Activated CD4-positive, alpha-beta T cell treated with anti-CD3 and anti-CD28 coated beads, Interleukin-2, amount 50 U/mL, for 1 hour (primary cell): Measurements from ENCODE around the gene ANGPTL7.

Experiments used
- DNase-seq: peaks from one replicate; pipeline ENCODE4 v3.0.0-alpha.2; 2020

Gene ANGPTL7

DNA sequence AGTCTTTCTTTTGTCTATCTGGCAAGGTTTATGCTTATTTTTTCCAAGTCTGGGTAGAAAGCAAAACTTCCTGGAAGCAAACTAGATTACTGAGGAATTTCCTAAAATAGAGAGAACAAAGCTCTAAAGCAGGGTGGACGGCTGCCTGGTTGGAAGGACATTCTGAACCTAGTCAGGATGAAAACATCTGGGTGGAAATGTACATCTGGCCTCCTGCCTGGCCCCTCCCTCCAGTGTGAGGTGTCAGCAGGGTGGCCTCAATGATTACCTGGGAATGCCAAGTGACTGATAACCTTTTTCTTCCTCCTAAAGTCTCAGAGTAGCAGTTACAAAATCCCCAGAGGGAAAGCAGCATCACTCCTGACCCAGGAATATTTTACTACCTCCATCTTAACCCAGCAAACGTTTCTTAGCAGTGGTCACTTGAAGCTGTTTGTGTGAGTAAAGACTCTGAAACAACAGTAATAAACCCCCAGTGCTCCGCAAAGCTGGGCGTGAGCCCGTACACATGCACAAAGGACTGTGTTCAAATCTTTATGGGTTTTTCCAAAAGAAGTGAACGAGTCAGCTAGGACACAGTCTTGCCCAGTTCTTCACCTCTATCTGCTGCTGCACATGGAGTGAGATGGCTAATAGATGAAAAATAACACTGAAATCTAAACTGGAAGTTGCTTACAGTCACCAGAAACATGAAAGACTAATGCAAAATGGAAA lies 18.9 kb downstream of the ANGPTL7 start:
- DNase-seq = no peak

DNA sequence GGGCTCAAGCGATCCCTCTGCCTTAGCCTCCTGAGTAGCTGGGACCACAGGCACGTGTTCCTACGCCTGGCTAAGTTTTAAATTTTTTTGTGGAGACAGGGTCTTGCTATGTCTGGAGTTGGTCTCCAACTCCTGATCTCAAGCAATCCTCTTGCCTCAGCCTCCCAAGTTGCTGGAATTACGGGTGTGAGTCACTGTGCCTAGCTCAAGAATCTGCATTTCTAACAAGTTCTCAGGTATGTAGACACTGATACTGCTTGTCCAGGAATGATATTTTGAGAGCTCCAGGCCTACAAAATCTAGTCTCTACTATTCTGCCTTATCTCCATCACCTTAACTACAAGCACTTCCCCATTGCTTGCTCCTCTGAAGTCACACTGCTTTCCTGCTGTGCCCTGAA lies 22.3 kb downstream of the ANGPTL7 start:
- DNase-seq = no peak

DNA sequence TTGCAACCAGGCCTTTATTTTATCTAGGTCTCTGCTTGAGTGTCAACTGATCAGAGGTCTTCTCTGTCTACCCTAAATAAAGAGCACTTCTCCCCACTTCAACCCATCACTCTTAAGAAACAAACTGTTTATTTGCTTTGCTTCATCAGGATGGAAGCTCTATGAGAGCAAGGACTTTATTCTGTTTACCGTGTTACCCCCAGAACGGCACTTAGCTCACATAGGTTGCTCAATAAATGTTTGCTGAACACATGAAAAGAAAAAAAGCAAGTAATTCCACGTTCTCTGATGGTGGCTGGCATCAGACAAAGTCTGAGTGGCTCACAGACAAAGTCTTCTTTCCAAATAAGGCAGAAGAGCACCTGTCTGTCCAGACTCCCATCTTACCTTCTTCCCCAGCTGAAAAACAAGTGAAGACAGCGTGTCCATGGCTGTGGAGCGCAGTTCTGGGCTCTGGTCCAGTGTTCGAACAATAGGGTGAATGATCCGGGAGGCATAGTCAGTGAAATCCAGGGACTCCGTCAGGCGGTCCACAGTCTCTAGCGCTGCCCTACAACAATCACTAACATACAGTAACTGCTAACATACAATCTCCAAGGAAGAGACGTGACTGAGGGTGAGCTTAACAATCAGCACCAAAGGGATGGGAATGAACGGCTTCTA lies 22.9 kb downstream of the ANGPTL7 start:
- no peak for DNase-seq

DNA sequence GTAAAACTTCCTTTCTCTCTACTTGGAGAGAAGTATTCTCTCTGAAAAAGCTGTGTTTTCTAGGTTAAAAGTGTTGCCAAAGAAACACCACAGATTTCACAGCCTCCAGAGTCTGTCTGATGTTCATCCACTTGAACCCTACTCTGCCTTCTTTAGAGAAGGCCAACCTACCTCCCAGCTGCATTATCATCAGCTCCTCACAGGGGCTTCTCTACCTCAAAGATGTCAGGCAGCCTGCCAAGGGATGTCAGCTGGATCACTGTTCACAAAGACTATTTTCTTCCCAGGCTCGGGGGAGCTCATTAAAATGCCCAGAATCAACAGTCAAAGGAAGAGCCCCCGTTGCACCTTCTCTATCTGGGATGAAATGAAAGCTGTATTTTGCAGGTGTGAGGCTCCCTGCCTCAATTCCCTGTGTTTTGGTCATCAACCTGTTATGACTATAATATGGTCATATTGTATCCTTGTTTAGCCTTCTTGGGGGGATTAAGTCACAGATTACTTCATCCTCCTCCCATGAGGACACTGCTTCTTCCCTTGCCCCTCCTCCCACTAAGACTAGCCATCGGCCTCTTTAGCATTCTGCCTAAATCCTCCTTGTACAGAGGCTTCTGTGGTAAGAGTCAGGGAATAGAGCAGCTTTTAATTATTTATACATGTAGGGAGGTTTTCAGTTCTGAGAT lies 25.7 kb downstream of the ANGPTL7 start:
- no peak for DNase-seq

DNA sequence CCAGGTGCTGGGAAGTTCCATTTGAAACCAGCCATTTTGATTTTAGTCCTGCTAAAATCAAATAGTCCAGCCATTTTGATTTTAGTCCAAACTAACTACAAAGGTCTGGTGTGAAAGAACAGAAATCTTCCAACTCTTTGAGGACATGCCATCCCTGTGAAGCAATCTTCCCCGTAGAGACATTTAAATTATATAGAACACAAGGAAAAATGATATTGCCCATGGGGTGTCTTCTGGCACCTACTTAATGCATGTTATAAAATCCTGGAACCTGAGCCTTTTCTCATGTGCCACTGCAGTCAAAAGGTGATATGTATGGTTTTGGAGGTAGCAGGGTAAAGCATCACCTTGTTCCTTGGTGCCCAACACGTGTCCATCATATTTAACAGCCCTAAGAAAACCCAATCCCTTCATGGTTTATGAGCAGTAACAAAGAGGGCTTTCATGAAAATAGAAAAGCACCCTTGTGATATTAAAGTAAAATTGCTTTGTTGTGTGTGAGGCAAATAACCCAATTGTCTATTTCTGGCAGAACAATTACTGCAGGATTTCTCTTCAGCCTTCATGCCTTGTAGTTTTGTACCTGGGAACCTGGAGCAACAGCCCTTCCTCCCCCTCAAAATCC lies 26.3 kb downstream of the ANGPTL7 start:
- DNase-seq = no peak

DNA sequence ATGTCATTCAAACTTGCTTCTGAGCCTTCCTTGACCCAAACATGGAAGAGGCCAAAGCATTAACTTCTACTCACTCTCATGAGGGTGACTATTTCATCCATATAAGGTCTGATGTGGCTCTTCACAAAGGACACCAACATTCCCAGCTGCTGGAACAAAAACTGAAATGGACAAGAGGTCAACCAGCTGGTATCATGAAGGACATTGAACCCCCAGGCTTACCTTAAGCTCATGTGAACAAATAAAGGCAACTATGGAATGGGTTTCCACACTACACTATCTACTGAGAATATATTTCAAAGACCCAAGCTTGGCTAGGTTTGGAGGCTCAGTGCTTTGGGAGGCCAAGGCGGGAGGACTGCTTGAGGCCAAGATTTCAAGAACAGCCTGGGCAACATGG lies 26.9 kb downstream of the ANGPTL7 start:
- DNase-seq = no peak

DNA sequence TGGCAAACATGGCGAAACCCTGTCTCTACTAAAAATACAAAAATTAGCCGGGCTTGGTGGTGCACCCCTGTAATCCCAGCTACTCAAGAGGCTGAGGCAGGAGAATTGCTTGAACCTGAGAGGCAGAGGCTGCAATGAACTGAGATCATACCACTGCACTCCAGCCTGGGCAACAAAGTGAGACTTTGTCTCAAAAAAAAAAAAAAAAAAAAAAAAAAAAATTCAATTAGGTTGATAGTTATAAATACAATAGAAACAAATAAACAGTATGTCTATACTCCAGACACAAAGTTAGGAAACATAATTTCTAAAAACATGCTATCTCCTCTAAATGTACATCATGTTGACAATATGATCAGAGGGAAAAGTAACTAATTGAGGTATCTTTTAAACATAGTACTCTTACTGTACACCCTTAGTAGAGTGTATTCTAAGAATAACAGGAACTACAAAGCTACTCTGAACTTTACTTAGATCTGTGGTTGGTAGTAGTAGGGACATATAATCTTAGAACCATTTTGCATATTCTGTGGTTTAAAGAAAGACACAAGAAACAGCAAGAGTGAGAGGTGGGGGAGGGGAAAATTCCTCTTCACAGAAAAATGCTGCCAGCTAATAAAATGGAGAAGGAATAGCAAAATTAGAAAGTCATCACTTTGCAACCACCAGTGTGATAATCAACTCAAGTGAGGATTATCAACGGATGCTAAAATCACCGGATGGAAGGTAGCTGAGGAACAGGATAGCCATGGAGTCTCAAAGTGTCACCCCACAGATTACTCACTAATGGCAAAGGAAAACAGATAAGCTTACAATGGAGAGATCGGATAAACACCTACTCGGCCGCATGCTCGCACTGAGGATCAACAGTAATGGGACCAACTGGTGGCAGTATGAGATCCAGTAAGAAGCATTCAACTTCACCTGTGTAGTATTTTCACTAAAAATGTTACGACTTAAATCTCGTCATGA lies 38.2 kb downstream of the ANGPTL7 start:
- DNase-seq = no peak

DNA sequence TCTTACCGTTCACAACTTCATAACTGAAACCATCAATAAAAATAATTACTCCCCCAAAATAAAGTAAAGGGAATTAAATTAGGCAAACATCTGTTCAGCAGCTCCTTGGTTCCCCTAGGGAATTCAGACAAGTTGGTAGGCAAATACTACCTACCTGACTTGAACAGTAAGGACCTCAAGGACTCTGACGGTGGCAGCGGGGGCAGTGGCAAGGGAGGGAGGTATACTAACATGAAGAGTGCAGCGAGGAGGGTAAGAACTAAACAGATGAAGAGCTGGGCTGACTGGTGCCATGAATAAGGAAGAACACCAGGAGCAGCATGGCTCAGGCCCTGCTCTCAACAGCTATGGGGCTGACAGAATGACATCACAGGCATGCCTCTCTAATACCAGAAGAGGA lies 40.0 kb downstream of the ANGPTL7 start:
- DNase-seq = no peak

DNA sequence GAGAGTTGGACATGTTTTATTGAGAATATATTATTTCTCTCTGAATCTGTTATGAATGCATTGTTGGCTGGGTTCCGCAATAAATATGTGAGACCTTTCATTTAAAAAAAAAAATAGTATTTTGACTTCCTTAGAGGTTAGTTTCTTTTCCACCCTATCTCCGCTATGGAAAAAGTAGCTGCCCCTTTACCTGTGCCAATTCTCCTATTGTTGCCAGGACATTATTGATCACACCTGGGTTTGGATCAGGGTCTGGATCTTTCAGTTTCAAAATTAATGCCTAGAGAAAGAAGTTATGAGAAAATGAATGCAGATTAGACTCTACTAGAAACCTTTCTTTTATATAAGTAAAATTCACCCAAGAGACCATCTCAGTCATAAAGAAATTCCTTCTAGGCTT lies 44.1 kb downstream of the ANGPTL7 start:
- no peak for DNase-seq

DNA sequence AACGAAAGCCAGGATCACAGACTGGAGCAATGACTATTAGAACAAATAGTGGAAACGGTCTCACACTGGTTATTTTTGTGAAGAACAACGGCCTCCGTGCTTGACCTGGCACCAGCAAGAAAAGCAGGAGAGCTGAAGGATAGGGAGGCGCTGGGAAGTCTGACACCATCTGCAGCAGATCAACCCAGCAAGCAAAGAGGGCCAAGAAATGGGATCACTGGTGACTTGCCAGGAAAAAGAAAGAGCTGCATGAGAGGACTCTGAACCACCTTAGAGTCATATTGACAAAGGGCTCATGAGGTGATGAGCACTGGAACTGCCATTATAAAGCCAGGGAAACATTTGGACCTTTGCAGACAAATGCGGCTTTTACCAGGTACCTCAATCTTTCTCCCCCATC lies 48.2 kb downstream of the ANGPTL7 start:
- DNase-seq = no peak

DNA sequence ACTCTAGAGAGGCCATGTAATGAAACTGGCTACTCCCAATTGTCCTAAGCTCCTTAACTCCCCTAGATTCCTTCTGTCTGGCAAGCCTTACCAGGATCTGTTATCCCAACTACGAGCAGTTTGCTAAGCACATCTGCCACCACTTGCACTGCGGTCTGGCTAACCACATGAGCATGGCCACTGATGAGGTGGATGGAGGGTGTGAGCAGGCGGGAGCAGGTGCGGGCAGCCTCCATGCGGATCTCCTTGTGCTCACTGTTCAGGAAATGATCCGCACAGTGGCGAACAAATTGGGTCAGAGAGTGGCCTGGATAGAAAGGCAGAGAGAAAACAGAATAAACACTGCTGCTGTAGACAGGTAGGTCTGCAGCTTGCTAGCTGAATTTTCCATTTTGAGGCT lies 49.2 kb downstream of the ANGPTL7 start:
- no peak for DNase-seq

DNA sequence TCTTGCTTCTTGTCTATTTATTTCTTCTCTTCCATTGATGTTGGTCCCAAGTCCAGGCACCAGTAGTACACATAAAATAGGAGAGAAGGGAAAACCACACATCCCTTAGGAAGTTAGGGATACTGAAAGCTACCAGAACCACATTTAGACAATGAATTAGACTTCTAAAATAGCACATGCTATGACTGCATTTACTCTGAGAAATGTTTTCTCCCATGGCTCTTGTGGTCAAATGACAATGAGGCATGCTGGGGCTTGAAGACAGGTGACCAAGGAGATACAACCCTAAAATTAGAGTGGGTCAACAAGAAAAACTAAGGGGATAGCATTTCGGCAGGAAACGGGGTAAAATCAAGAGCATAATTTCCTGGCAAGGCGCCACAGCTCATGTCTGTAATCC lies 56.1 kb downstream of the ANGPTL7 start:
- DNase-seq = no peak
